Mesothelial cell of epicardium (in vitro differentiated cells): Measurements from ENCODE around the gene PIP4K2C. TPM values are rescaled to one million over a fixed set of nuclear protein-coding genes. Genes with fewer than 3 reads are reported as not detected.

ENCODE experiments used
- DNase-seq, 2 experiments: peaks; one replicate each; pipeline ENCODE4 v3.0.0; 2021; ENCODE audit warnings: low spot score in 2 of 2; ENCODE audit not compliant: unreplicated experiment in 2 of 2
- H3K27ac Mint-ChIP-seq: 2 replicates; pipeline ENCODE4 v1.8.0; 2021; ENCODE audit warnings: mixed read lengths
- H3K27me3 Mint-ChIP-seq: 2 replicates; pipeline ENCODE4 v1.8.0; 2021; ENCODE audit warnings: low read depth, mixed read lengths
- H3K36me3 Mint-ChIP-seq: 2 replicates; pipeline ENCODE4 v1.8.0; 2021; ENCODE audit warnings: mixed read lengths
- H3K4me1 Mint-ChIP-seq: 2 replicates; pipeline ENCODE4 v1.8.0; 2021; ENCODE audit warnings: mixed read lengths
- H3K4me3 Mint-ChIP-seq: 2 replicates; pipeline ENCODE4 v1.8.0; 2021; ENCODE audit warnings: mild to moderate bottlenecking, moderate library complexity, mixed read lengths
- H3K9me3 Mint-ChIP-seq: 2 replicates; pipeline ENCODE4 v1.8.0; 2021; ENCODE audit warnings: mixed read lengths
- CTCF ChIP-seq: fragments of 200-600 bp; sonication (generic); IDR thresholded peaks from one replicate; pipeline ENCODE4 v1.5.0; 2021; ENCODE audit warnings: antibody characterized with exemption; ENCODE audit not compliant: unreplicated experiment
- total RNA-seq: library from RNA; stranded (reverse); gene quantifications from 3 replicates; pipeline ENCODE4 v1.2.1, GENCODE V29; 2021

Gene PIP4K2C
- total RNA-seq, 1 donor from 2014 or later, result 24.2 TPM

GRCh38 chr12:57575771-57576612, 15.0 kb upstream of the PIP4K2C start:
- H3K4me3 Mint-ChIP-seq, result no peak overlapping the region
- H3K36me3 Mint-ChIP-seq, result no peaks in the 10 kb centered on the region
- no peaks in the 10 kb centered on the region for H3K9me3 Mint-ChIP-seq
- no peak overlapping the region for H3K27ac Mint-ChIP-seq
- peaks cover 55% of the 10 kb centered on the region for H3K27me3 Mint-ChIP-seq
- no peak for DNase-seq
- TF ChIP-seq CTCF, result no peak
- no peaks in the 10 kb centered on the region for H3K4me1 Mint-ChIP-seq

- H3K36me3 Mint-ChIP-seq, result no peaks in the 10 kb centered on the region
- peaks cover 60% of the 10 kb centered on the region for H3K27me3 Mint-ChIP-seq
- no peak overlapping the region for H3K27ac Mint-ChIP-seq
- no peaks in the 10 kb centered on the region for H3K4me1 Mint-ChIP-seq
- no peak for DNase-seq
- TF ChIP-seq CTCF, result no peak
- no peak overlapping the region for H3K4me3 Mint-ChIP-seq
- H3K9me3 Mint-ChIP-seq, result no peaks in the 10 kb centered on the region
Measured at GRCh38 chr12:57576613-57577160, 14.3 kb upstream of the PIP4K2C start.

GRCh38 chr12:57577981-57578758, 12.8 kb upstream of the PIP4K2C start:
- DNase-seq, result no peak
- no peak for TF ChIP-seq CTCF
- no peaks in the 10 kb centered on the region for H3K9me3 Mint-ChIP-seq
- H3K27ac Mint-ChIP-seq, result no peak overlapping the region
- H3K36me3 Mint-ChIP-seq, result no peaks in the 10 kb centered on the region
- peaks cover 67% of the 10 kb centered on the region for H3K27me3 Mint-ChIP-seq
- H3K4me1 Mint-ChIP-seq, result no peaks in the 10 kb centered on the region
- no peak overlapping the region for H3K4me3 Mint-ChIP-seq

DNA sequence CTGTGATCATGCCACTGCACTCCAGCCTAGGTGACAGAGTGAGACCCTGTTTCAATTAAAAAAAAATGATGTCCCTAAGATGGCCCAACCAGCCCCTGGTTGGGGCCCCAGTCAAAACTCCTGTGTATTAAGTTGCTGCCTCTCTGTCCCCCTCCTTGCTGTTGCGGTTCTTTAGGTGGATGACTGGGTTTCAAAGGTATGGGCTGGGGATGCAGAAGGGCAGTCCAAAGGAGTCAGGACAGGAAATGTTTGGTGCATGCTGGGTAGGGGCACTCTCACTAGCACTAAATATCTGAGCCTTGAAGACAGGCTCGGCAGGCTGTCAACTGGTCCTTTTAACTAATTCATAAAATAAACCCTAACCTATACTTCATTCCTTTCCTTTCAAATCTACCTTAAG, 12.0 kb upstream of the PIP4K2C start:
- no peaks in the 10 kb centered on the region for H3K9me3 Mint-ChIP-seq
- no peak for TF ChIP-seq CTCF
- H3K36me3 Mint-ChIP-seq, result no peaks in the 10 kb centered on the region
- no peaks in the 10 kb centered on the region for H3K4me1 Mint-ChIP-seq
- peaks cover 71% of the 10 kb centered on the region for H3K27me3 Mint-ChIP-seq
- no peak overlapping the region for H3K4me3 Mint-ChIP-seq
- H3K27ac Mint-ChIP-seq, result no peak overlapping the region
- DNase-seq, result no peak

DNA sequence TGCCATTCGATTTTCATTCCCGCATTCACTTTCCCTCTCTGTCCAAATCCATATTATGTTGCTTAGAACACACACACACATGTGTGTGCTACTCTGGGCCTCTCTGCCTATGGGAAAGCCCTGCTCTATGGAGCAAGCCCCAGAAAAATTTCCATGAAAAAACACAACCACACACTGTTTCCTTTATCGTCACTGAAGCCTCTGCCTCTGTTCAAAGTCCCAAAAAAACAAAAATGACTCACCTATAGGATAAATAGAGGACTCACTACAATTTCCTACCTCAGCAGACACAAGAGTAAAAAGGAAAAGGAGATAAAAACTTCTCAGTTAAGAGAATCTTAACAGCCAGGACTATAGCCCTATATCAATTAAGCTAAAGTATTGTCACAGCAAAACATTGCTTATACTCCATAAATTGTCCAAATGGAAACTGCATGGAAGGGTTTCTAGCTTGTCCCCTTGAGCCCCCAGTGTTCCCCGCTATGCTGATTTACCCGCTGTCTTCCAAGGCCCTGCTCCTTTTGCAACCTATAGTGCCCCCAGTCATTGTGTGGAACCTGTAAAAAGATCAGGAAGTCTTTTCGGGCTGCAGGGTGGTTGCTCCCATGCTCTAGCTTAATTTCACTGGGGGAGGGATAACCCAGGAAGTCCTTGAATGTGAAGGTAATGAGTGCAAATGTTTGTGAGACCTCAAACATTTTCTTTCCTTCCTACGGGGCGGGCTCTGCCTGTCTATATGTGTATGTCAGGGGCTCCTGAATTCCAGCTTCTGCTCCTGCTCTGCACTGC, 11.1 kb upstream of the PIP4K2C start:
- no peak for DNase-seq
- TF ChIP-seq CTCF, result no peak
- Mint-ChIP-seq H3K9me3 (no peaks in the 10 kb centered on the region), H3K4me3 (no peak overlapping the region), H3K36me3 (no peaks in the 10 kb centered on the region), H3K27ac (no peak overlapping the region), H3K27me3 (peaks cover 69% of the 10 kb centered on the region), H3K4me1 (no peaks in the 10 kb centered on the region)
